H1 (cell line): ENCODE results near the gene FAM181A.

Experiments
- CHD7 ChIP-seq: fragments of 300-600 bp; sonication (generic); IDR thresholded peaks from 2 replicates; pipeline ENCODE4 v1.7.1; 2012; ENCODE audit warnings: low read length, moderate library complexity, mild to moderate bottlenecking, inconsistent platforms; ENCODE audit not compliant: insufficient replicate concordance
- CREB1 ChIP-seq: IDR thresholded peaks from 2 replicates; pipeline ENCODE4 v1.6.1; 2012; ENCODE audit warnings: inconsistent platforms
- CTCF ChIP-seq, 3 experiments: IDR thresholded peaks; 1 replicate in 2 of 3; 2 replicates in 1 of 3; pipeline versions ENCODE4 v1.5.1 to v1.6.1; 2011; ENCODE audit warnings: low read length in 3 of 3, mild to moderate bottlenecking in 3 of 3, inconsistent platforms in 2 of 3, low read depth in 1 of 3, moderate library complexity in 1 of 3; ENCODE audit not compliant: insufficient read depth in 1 of 3; ENCODE audit errors: control extremely low read depth in 1 of 3
- MAX ChIP-seq: IDR thresholded peaks from 2 replicates; pipeline ENCODE4 v1.6.1; 2012; ENCODE audit warnings: inconsistent platforms
- NRF1 ChIP-seq: IDR thresholded peaks from 2 replicates; pipeline ENCODE4 v1.6.1; 2011; ENCODE audit warnings: mild to moderate bottlenecking, low read depth, low read length, improper control_type of control experiment
- POLR2A ChIP-seq, 2 experiments: IDR thresholded peaks; 1 replicate in 1 of 2; 2 replicates in 1 of 2; pipeline ENCODE4 v1.6.1; 2011; ENCODE audit warnings: low read depth in 2 of 2, low read length in 2 of 2, mild to moderate bottlenecking in 2 of 2; ENCODE audit errors: control extremely low read depth in 1 of 2
- POLR2AphosphoS5 ChIP-seq: IDR thresholded peaks from 2 replicates; pipeline ENCODE4 v1.6.1; 2011; ENCODE audit warnings: low read depth, low read length
- RAD21 ChIP-seq, 2 experiments: IDR thresholded peaks in 1 of 2; conservative IDR thresholded peaks in 1 of 2; 2 replicates each; pipeline ENCODE4 v1.6.1; 2011; ENCODE audit warnings: low read depth in 2 of 2, low read length in 2 of 2, improper control_type of control experiment in 1 of 2, inconsistent platforms in 1 of 2, mild to moderate bottlenecking in 1 of 2, moderate library complexity in 1 of 2
- SP1 ChIP-seq: IDR thresholded peaks from 2 replicates; pipeline ENCODE4 v1.6.1; 2011; ENCODE audit warnings: low read depth, low read length
- SP2 ChIP-seq: IDR thresholded peaks from 2 replicates; pipeline ENCODE4 v1.6.1; 2012; ENCODE audit warnings: mild to moderate bottlenecking, low read length, inconsistent platforms
- SUZ12 ChIP-seq: fragments of 200-600 bp; sonication (generic); IDR thresholded peaks from 2 replicates; pipeline ENCODE4 v1.6.1; 2012; ENCODE audit warnings: mild to moderate bottlenecking, inconsistent platforms, low read length, moderate library complexity, mixed read lengths
- ZNF274 ChIP-seq: IDR thresholded peaks from 2 replicates; pipeline ENCODE4 v1.7.0; 2012; ENCODE audit warnings: low read length, borderline replicate concordance; ENCODE audit errors: extremely low read depth

GRCh38 chr14:93940437-93940836 lies 13.3 kb downstream of the FAM181A start:
- TF ChIP-seq CTCF (IDR thresholded peaks at IDR 0.05; ENCODE audit: control extremely low read depth in 1 of 3, insufficient read depth in 1 of 3, low read depth in 1 of 3, low read length in 3 of 3), result no peak
- no peak for TF ChIP-seq SP2
- no peak for TF ChIP-seq CREB1
- TF ChIP-seq POLR2AphosphoS5, result no peak
- TF ChIP-seq SUZ12, result no peak
- TF ChIP-seq SP1, result no peak
- no peak for TF ChIP-seq POLR2A (IDR thresholded peaks at IDR 0.05; ENCODE audit: control extremely low read depth in 1 of 2, low read depth in 2 of 2, low read length in 2 of 2)
- TF ChIP-seq ZNF274, result no peak
- no peak for TF ChIP-seq MAX
- TF ChIP-seq RAD21 (IDR thresholded peaks at IDR 0.05 in 1 of 2, conservative IDR thresholded peaks at IDR 0.05 in 1 of 2; ENCODE audit: low read depth in 2 of 2, low read length in 2 of 2), result no peak
- TF ChIP-seq CHD7, result no peak
- TF ChIP-seq NRF1, result no peak
